GM18519 (cell line): ENCODE data around the gene IGFALS.
"Not testable (repeated sequence)": the region's sequence is repeated elsewhere in the genome, so short reads cannot be mapped to it uniquely, and the experiment has no call there.

Experiments
- ATAC-seq: cut with Tn5 transposase; IDR thresholded peaks from one replicate; pipeline ENCODE4 v1.9.1; 2021; ENCODE audit warnings: mild to moderate bottlenecking, moderate library complexity; ENCODE audit not compliant: unreplicated experiment, low FRiP score

IGFALS gene

GRCh38 chr16:1818873-1819525 is 25.5 kb upstream of the IGFALS start:
- no peak for ATAC-seq

GRCh38 chr16:1818204-1818872 is 24.8 kb upstream of the IGFALS start:
- ATAC-seq: no peak

GRCh38 chr16:1817716-1818115 is 24.2 kb upstream of the IGFALS start:
- ATAC-seq: no peak

GRCh38 chr16:1817276-1817589 is 23.7 kb upstream of the IGFALS start:
- no peak for ATAC-seq

GRCh38 chr16:1816396-1817275 is 23.1 kb upstream of the IGFALS start:
- ATAC-seq: no peak

- no peak for ATAC-seq
These were observed 22.0 kb upstream of the IGFALS start for GRCh38 chr16:1815461-1815860.

- no peak for ATAC-seq
These were observed 19.2 kb upstream of the IGFALS start for GRCh38 chr16:1812732-1813163.

- no peak for ATAC-seq
These were observed 17.0 kb upstream of the IGFALS start for GRCh38 chr16:1810536-1810935.

- ATAC-seq: no peak
These were observed 16.6 kb upstream of the IGFALS start for GRCh38 chr16:1810106-1810505.

GRCh38 chr16:1809281-1809801 is 15.8 kb upstream of the IGFALS start:
- ATAC-seq: no peak

GRCh38 chr16:1808691-1809090 is 15.2 kb upstream of the IGFALS start:
- ATAC-seq: no peak

- no peak for ATAC-seq
These were observed 14.1 kb upstream of the IGFALS start for GRCh38 chr16:1807626-1808025.

GRCh38 chr16:1800701-1801100 is 7.2 kb upstream of the IGFALS start:
- no peak for ATAC-seq

- not testable (repeated sequence) for ATAC-seq
These were observed 5.8 kb upstream of the IGFALS start for GRCh38 chr16:1799263-1799662.

- no peak for ATAC-seq
These were observed 1.6 kb upstream of the IGFALS start for GRCh38 chr16:1794908-1795666.

GRCh38 chr16:1794221-1794871 is 841 bp upstream of the IGFALS start:
- no peak for ATAC-seq

GRCh38 chr16:1792836-1793577 is 498 bp downstream of the IGFALS start:
- no peak for ATAC-seq

GRCh38 chr16:1791943-1792812 is 1.3 kb downstream of the IGFALS start:
- no peak for ATAC-seq
